Ishikawa (cell line): ENCODE results near the gene RGS14.

Experiments used
- EP300 ChIP-seq: IDR thresholded peaks from 2 replicates; pipeline ENCODE4 v1.6.1; 2012; ENCODE audit warnings: borderline replicate concordance
- NFIC ChIP-seq: IDR thresholded peaks from 2 replicates; pipeline ENCODE4 v1.6.1; 2012
- TAF1 ChIP-seq: IDR thresholded peaks from 2 replicates; pipeline ENCODE4 v1.6.1; 2012; ENCODE audit warnings: low read depth, mild to moderate bottlenecking
- TF ChIP-seq, protein P1 (sequence below): IDR thresholded peaks from 2 replicates; pipeline ENCODE4 v1.6.1; 2012

DNA sequence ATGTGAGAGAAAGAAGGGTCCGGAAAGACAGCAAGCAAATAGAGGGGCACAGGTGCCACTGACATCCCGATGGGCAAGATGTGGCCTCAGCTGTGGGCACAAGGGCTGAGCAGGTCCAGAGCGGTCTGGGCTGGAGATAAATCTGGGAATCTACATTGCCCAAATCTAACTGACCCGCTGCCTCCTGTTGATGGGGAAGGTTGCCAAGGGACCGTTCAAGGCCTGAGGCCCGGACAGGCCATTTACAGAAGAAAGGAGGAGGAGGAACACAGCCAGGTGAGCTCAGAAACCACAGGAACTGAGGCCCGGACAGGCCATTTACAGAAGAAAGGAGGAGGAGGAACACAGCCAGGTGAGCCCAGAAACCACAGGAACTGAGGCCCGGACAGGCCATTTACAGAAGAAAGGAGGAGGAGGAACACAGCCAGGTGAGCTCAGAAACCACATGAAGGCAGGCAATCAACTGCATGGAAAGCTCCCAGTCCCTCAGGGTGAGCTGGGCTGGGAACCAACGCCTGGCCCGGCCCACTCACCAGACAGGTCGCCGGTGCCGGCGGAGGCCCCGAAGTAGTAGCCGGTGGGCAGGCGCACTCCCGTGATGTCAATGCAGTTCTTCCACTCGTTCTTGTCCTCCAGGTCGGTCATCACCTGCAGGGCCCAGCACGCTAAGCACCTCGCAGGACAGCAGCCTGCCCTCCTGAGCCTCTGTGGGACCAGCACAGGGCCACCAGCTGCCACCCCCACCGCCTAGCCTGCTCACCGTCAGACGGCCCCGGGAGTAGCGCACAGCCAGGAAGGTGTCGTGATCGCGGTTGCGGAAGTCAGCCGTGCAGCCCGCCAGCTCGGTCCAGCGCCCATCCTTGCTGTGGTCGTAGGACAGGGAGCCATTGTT, 20.9 kb upstream of the RGS14 start:
- TF ChIP-seq, protein P1, sequence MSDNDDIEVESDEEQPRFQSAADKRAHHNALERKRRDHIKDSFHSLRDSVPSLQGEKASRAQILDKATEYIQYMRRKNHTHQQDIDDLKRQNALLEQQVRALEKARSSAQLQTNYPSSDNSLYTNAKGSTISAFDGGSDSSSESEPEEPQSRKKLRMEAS = no peak
- TF ChIP-seq NFIC = no peak
- TF ChIP-seq TAF1 = no peak
- TF ChIP-seq EP300 = no peak
